Psoas muscle (tissue), 8 donors: ENCODE measurements around the gene CTF1. TPM values are rescaled to one million over a fixed set of nuclear protein-coding genes. Genes with fewer than 3 reads are reported as not detected.

Experiments used
- ATAC-seq, 4 donors: fragments of 200-7000 bp; cut with Tn5 transposase; one replicate each; pipeline ENCODE4 v1.9.1; 2020; ENCODE audit warnings: moderate library complexity in 3 of 4, mild to moderate bottlenecking in 2 of 4
- DNase-seq, 2 donors: peaks; one replicate each; pipeline ENCODE4 v3.0.0-alpha.2; 2020
- H3K27ac ChIP-seq: fragments of 200-600 bp; one replicate; pipeline ENCODE4 v1.8.0; 2022
- H3K27me3 ChIP-seq, 3 donors: fragments of 200-600 bp in 1 of 3; one replicate each; pipeline versions ENCODE4 v1.6.1 to v1.8.0; 2013 to 2022; ENCODE audit warnings: low read length in 2 of 3, mild to moderate bottlenecking in 2 of 3, moderate library complexity in 1 of 3; ENCODE audit not compliant: insufficient read depth in 3 of 3
- H3K36me3 ChIP-seq, 2 donors: fragments of 200-600 bp in 1 of 2; one replicate each; pipeline versions ENCODE4 v1.6.1 to v1.8.0; 2013 to 2022; ENCODE audit warnings: low read depth in 1 of 2, mild to moderate bottlenecking in 1 of 2, moderate library complexity in 1 of 2; ENCODE audit not compliant: insufficient read depth in 1 of 2
- H3K4me1 ChIP-seq: fragments of 200-600 bp; one replicate; pipeline ENCODE4 v1.8.0; 2022
- H3K4me3 ChIP-seq: fragments of 200-600 bp; one replicate; pipeline ENCODE4 v1.8.0; 2022; ENCODE audit warnings: mild to moderate bottlenecking
- H3K9me3 ChIP-seq: fragments of 200-600 bp; one replicate; pipeline ENCODE4 v1.8.0; 2022
- CTCF ChIP-seq: fragments of 200-600 bp; IDR thresholded peaks from one replicate; pipeline ENCODE4 v1.8.0; 2022; ENCODE audit warnings: antibody characterized with exemption
- WGBS, 3 donors: extraction: QIAGEN DNeasy Blood & Tissue Kit; methylation state at CpG; one replicate each; pipeline versions ENCODE4 v1.1.6 to v1.1.7; 2013; 5-methylcytosine and 5-hydroxymethylcytosine counted together
- intact Hi-C, 2 donors: fragments of 100-400 bp; cut with DNase I; formaldehyde crosslinking; loops; one replicate each; pipeline versions ENCODE4 v1.11.0 to v1.14.2; 2022
- polyA plus RNA-seq, 3 donors: library from polyadenylated mRNA; stranded (reverse); fragments of 200-250 nt; gene quantifications; one replicate each; pipeline ENCODE4 v1.2.3, GENCODE V29; 2013
- total RNA-seq, 4 donors: library from RNA; stranded (reverse); fragmentation: NEBNext Ultra II Directional in 2 of 4; extraction: Animal tissue kit (Norgen Biotek cat#: 25700) in 2 of 4; gene quantifications; one replicate each; pipeline versions ENCODE4 v1.2.1 to v1.2.4, GENCODE V29; 2021 to 2023
- donor health status: healthy with polysubstance abuse.
- donor health status: DM: no; HTN: no; CAD: no; lungs with moderate emphysema.
- donor health status: Bipolar disorder and iron deficiency.
- donor health status: healthy.
- donor health status: DM: yes; HTN: yes; CAD: no.
- donor health status: DM: no; HTN: no; CAD: no.
- donor health status: DM: no; HTN: no; CAD: no.
- donor health status: DM: yes; HTN: yes; CAD: no.

CTF1 gene
- total and polyA plus RNA-seq, 7 donors, result 4.9 to 16.6 (median 8.5) TPM

DNA sequence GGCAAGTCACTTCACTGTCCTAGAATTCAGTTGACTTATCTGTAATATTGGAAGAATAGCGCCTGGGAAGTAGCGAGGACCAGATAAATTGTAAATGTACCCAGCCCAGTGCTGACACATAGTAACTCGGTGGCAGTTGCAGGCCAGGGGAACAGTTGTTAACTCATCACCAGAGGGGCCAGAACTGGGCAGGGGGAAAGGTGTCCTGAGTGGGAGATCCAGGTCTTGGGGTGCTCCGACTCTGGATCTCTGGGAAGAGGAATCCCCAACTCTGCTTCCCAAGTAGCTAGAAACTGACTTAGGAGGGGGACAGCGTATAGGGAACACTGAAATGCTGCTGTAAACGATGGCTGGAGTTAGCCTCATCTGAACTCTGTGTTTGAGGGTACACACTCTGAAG is 25.5 kb upstream of the CTF1 start:
- no peak overlapping the region for H3K4me3 ChIP-seq
- ATAC-seq, result no peak
- TF ChIP-seq CTCF, result no peak
- H3K4me1 ChIP-seq, result peaks cover 4% of the 10 kb centered on the region
- intact Hi-C loops, result no loop called here
- no peak overlapping the region for H3K27ac ChIP-seq
- no peak for DNase-seq
- peaks cover 0 to 5% of the 10 kb centered on the region in 2 donors for H3K36me3 ChIP-seq
- WGBS, 3 donors, result 85 to 87% (median 87%) methylated on average over 6 of the region's 6 CpGs
- H3K9me3 ChIP-seq, result no peaks in the 10 kb centered on the region
- no peaks in the 10 kb centered on the region for H3K27me3 ChIP-seq

- Histone ChIP-seq H3K4me1 (peaks cover 14% of the 10 kb centered on the region), H3K27me3 (no peaks in the 10 kb centered on the region), H3K4me3 (peak overlapping the region; percentile 94), H3K36me3 (peaks cover 5 to 12% of the 10 kb centered on the region in 2 donors), H3K27ac (peak overlapping the region; percentile 90), H3K9me3 (no peaks in the 10 kb centered on the region)
- ATAC-seq (peak in 1 of 4 donors; percentile 4), DNase-seq (no peak)
- WGBS, 3 donors, result 20 to 22% (median 20%) methylated on average over 22 to 23 of the region's 23 CpGs
- intact Hi-C loops, result loop anchor here in 1 of 2 donors (2.0 kb wide), 1 partner anchor 20 kb away; the partner anchor contains the start of gene BCL7C
- TF ChIP-seq CTCF, result no peak
Observed at GRCh38 chr16:30874244-30874820, 22.1 kb upstream of the CTF1 start.

GRCh38 chr16:30874821-30875717 is 21.3 kb upstream of the CTF1 start:
- peak; percentile 98 to 99 (median 98) for ATAC-seq
- DNase-seq, result peak; percentile 93 to 96
- no peaks in the 10 kb centered on the region for H3K9me3 ChIP-seq
- no peaks in the 10 kb centered on the region for H3K27me3 ChIP-seq
- H3K4me3 ChIP-seq, result peak overlapping the region; percentile 94
- H3K27ac ChIP-seq, result peak overlapping the region; percentile 90
- 0 to 1% (median 0%) methylated on average over 63 to 85 of the region's 85 CpGs for WGBS, 3 donors
- peaks cover 7 to 15% of the 10 kb centered on the region in 2 donors for H3K36me3 ChIP-seq
- intact Hi-C loops, result loop anchor here (2.0 to 5.0 kb wide), 2 partner anchors 20 to 33 kb away; partner anchors contain the start of gene BCL7C (in 1 of the 2)
- peaks cover 14% of the 10 kb centered on the region for H3K4me1 ChIP-seq
- TF ChIP-seq CTCF, result no peak

GRCh38 chr16:30875871-30876801 is 20.3 kb upstream of the CTF1 start:
- no peak for ATAC-seq

More at GRCh38 chr16:30875871-30876801, 20.3 kb upstream of the CTF1 start:
- intact Hi-C loops, result loop anchor here (2.0 to 5.0 kb wide), 2 partner anchors 19 to 34 kb away; partner anchors contain the start of gene BCL7C (in 1 of the 2)
- DNase-seq, result no peak
- Histone ChIP-seq H3K36me3 (peaks cover 8 to 20% of the 10 kb centered on the region in 2 donors), H3K27ac (peak overlapping the region; percentile 90), H3K9me3 (no peaks in the 10 kb centered on the region), H3K27me3 (no peaks in the 10 kb centered on the region), H3K4me3 (peak overlapping the region; percentile 94), H3K4me1 (peaks cover 14% of the 10 kb centered on the region)
- 6 to 12% (median 7%) methylated on average over 12 of the region's 12 CpGs for WGBS, 3 donors
- no peak for TF ChIP-seq CTCF
